SK-N-SH (cell line): Measurements from ENCODE around the gene ANKFN1. TPM values are rescaled to one million over a fixed set of nuclear protein-coding genes. Genes with fewer than 3 reads are reported as not detected.

Experiments
- CTCF ChIA-PET: fragments of 300-600, 350-600 bp; formaldehyde crosslinking; extraction: SDS; loops from one replicate; lab custom pipeline; 2021; lab: Yijun Ruan, JAX
- POLR2A ChIA-PET: fragments of 350-600 bp; sonication (Branson Sonifier 250); formaldehyde crosslinking; extraction: SDS; loops from one replicate; lab custom pipeline; 2020; ENCODE audit warnings: antibody characterized with exemption, inconsistent platforms; lab: Yijun Ruan, JAX
- DNase-seq: peaks from one replicate; pipeline ENCODE4 v3.0.0; 2012
- H2AFZ ChIP-seq: fragments of 200-600 bp; sonication (generic); 2 replicates; pipeline ENCODE4 v1.8.1; 2016; ENCODE audit warnings: antibody characterized with exemption, mild to moderate bottlenecking, low read depth
- H3F3A ChIP-seq: fragments of 200-600 bp; sonication (generic); replicated peaks from 2 replicates; pipeline ENCODE3; 2016; ENCODE audit warnings: antibody characterized with exemption, mild to moderate bottlenecking; ENCODE audit not compliant: insufficient read depth
- H3K27ac ChIP-seq, 2 experiments: fragments of 200-500 bp in 1 of 2; fragments of 200-600 bp in 1 of 2; sonication (Bioruptor generic) in 1 of 2; sonication (generic), shearing (Covaris generic) in 1 of 2; 2 replicates each; pipeline versions ENCODE4 v1.5.1 to v1.6.1; 2014 to 2016; ENCODE audit warnings: low read depth in 2 of 2, inconsistent platforms in 1 of 2, low read length in 1 of 2, mild to moderate bottlenecking in 1 of 2, mixed read lengths in 1 of 2
- H3K27me3 ChIP-seq: fragments of 200-600 bp; sonication (generic), shearing (Covaris generic); 2 replicates; pipeline ENCODE4 v1.6.1; 2016; ENCODE audit warnings: mixed run types; ENCODE audit not compliant: insufficient read depth
- H3K36me3 ChIP-seq, 2 experiments: fragments of 200-500 bp in 1 of 2; fragments of 200-600 bp in 1 of 2; sonication (Bioruptor generic) in 1 of 2; sonication (generic) in 1 of 2; replicated peaks in 1 of 2; 2 replicates each; pipeline versions ENCODE3 to v1.5.1; 2014 to 2016; ENCODE audit warnings: low read length in 1 of 2, mild to moderate bottlenecking in 1 of 2; ENCODE audit not compliant: insufficient read depth in 2 of 2, control insufficient read depth in 1 of 2
- H3K4me1 ChIP-seq, 2 experiments: fragments of 200-500 bp in 1 of 2; fragments of 200-600 bp in 1 of 2; sonication (Bioruptor generic) in 1 of 2; sonication (generic), shearing (Covaris generic) in 1 of 2; 2 replicates each; pipeline versions ENCODE4 v1.5.1 to v1.6.1; 2014 to 2016; ENCODE audit warnings: low read depth in 1 of 2, low read length in 1 of 2, mixed run types in 1 of 2; ENCODE audit not compliant: insufficient read depth in 2 of 2, control insufficient read depth in 1 of 2
- H3K4me2 ChIP-seq: fragments of 200-600 bp; sonication (generic), shearing (Covaris generic); 2 replicates; pipeline ENCODE4 v1.6.1; 2017; ENCODE audit warnings: mixed run types
- H3K4me3 ChIP-seq, 2 experiments: fragments of 200-500 bp in 1 of 2; fragments of 200-600 bp in 1 of 2; sonication (Bioruptor generic) in 1 of 2; sonication (generic), shearing (Covaris generic) in 1 of 2; 2 replicates each; pipeline versions ENCODE4 v1.5.1 to v1.8.1; 2014 to 2016; ENCODE audit warnings: low read depth in 2 of 2, inconsistent platforms in 1 of 2, low read length in 1 of 2, mild to moderate bottlenecking in 1 of 2, mixed read lengths in 1 of 2, moderate library complexity in 1 of 2
- H3K79me2 ChIP-seq: fragments of 200-600 bp; sonication (generic); 2 replicates; pipeline ENCODE4 v1.8.1; 2017; ENCODE audit warnings: mild to moderate bottlenecking; ENCODE audit not compliant: insufficient read depth
- H3K9ac ChIP-seq: fragments of 200-600 bp; sonication (generic); 2 replicates; pipeline ENCODE4 v1.6.1; 2017; ENCODE audit warnings: mixed run types
- H3K9me2 ChIP-seq: fragments of 200-600 bp; sonication (generic); 2 replicates; pipeline ENCODE4 v1.6.1; 2017; ENCODE audit warnings: mixed run types
- H3K9me3 ChIP-seq: fragments of 200-600 bp; sonication (generic); 2 replicates; pipeline ENCODE4 v1.6.1; 2017; ENCODE audit warnings: mixed run types, mild to moderate bottlenecking, moderate library complexity
- H4K20me1 ChIP-seq: fragments of 200-600 bp; sonication (generic); 2 replicates; pipeline ENCODE4 v1.6.1; 2017; ENCODE audit warnings: mild to moderate bottlenecking, mixed run types; ENCODE audit not compliant: insufficient read depth
- CHD2 ChIP-seq: fragments of 150-350 bp; IDR thresholded peaks from 2 replicates; pipeline ENCODE4 v1.6.1; 2018; ENCODE audit warnings: low read length; ENCODE audit not compliant: partially characterized antibody
- EZH2phosphoT487 ChIP-seq: fragments of 200-600 bp; sonication (generic); IDR thresholded peaks from 2 replicates; pipeline ENCODE4 v1.6.1; 2017; ENCODE audit warnings: low read depth, mixed run types, mild to moderate bottlenecking, antibody characterized with exemption, moderate library complexity, borderline replicate concordance
- GATA2 ChIP-seq: sonication (generic); formaldehyde crosslinking; IDR thresholded peaks from 2 replicates; pipeline ENCODE4 v1.5.0; 2020; ENCODE audit warnings: mild to moderate bottlenecking, missing genetic modification reagents
- MEF2A ChIP-seq: IDR thresholded peaks from 2 replicates; pipeline ENCODE4 v1.4.0; 2012; ENCODE audit warnings: low read depth, borderline replicate concordance
- MXI1 ChIP-seq: IDR thresholded peaks from 2 replicates; pipeline ENCODE4 v1.6.1; 2012; ENCODE audit warnings: mild to moderate bottlenecking, low read depth, low read length, improper control_type of control experiment
- NFIC ChIP-seq: IDR thresholded peaks from 2 replicates; pipeline ENCODE4 v1.4.0; 2012; ENCODE audit warnings: borderline replicate concordance
- RCOR1 ChIP-seq: fragments of 150-350 bp; IDR thresholded peaks from 2 replicates; pipeline ENCODE4 v1.6.1; 2017; ENCODE audit warnings: antibody characterized with exemption, low read length
- RFX5 ChIP-seq: IDR thresholded peaks from 2 replicates; pipeline ENCODE4 v1.6.1; 2012; ENCODE audit warnings: mild to moderate bottlenecking, improper control_type of control experiment, low read length
- RXRA ChIP-seq: IDR thresholded peaks from 2 replicates; pipeline ENCODE4 v1.4.0; 2012; ENCODE audit warnings: low read depth, mild to moderate bottlenecking, borderline replicate concordance
- SIN3A ChIP-seq: IDR thresholded peaks from 2 replicates; pipeline ENCODE4 v1.6.1; 2012; ENCODE audit warnings: low read depth, mild to moderate bottlenecking, low read length, moderate library complexity, borderline replicate concordance
- WGBS: methylation state at CpG from one replicate; pipeline ENCODE4 v1.1.6; 2017; ENCODE audit warnings: low lambda C conversion rate; 5-methylcytosine and 5-hydroxymethylcytosine counted together
- polyA plus RNA-seq, 3 experiments: library from polyadenylated mRNA; depleted of rRNA; stranded (reverse); fragments of >200 nt; gene quantifications; 2 replicates each; pipeline ENCODE4 v1.2.3, GENCODE V29; 2012
- TF ChIP-seq, protein P1 (sequence below): IDR thresholded peaks from 2 replicates; pipeline ENCODE4 v1.6.1; 2012; ENCODE audit warnings: mild to moderate bottlenecking, low read depth, low read length, moderate library complexity
- TF ChIP-seq, protein P2 (sequence below): fragments of 200-600 bp; sonication (generic); IDR thresholded peaks from 2 replicates; pipeline ENCODE4 v1.6.1; 2017; ENCODE audit warnings: antibody characterized with exemption, mild to moderate bottlenecking, moderate library complexity
- TF ChIP-seq, protein P3 (sequence below): fragments of 150-350 bp; IDR thresholded peaks from 2 replicates; pipeline ENCODE4 v1.6.1; 2017; ENCODE audit warnings: antibody characterized with exemption, low read length, low read depth, borderline replicate concordance
- TF ChIP-seq, protein P4 (sequence below): IDR thresholded peaks from 2 replicates; pipeline ENCODE4 v1.4.0; 2012; ENCODE audit warnings: low read depth, borderline replicate concordance
- TF ChIP-seq, protein P5 (sequence below): fragments of 150-350 bp; IDR thresholded peaks from 2 replicates; pipeline ENCODE4 v1.6.1; 2016; ENCODE audit warnings: mild to moderate bottlenecking, low read depth, low read length

The ANKFN1 gene
- polyA plus RNA-seq, 1 of the 3 experiments (the other 2 are of a cell fraction) = 0.07 TPM

DNA sequence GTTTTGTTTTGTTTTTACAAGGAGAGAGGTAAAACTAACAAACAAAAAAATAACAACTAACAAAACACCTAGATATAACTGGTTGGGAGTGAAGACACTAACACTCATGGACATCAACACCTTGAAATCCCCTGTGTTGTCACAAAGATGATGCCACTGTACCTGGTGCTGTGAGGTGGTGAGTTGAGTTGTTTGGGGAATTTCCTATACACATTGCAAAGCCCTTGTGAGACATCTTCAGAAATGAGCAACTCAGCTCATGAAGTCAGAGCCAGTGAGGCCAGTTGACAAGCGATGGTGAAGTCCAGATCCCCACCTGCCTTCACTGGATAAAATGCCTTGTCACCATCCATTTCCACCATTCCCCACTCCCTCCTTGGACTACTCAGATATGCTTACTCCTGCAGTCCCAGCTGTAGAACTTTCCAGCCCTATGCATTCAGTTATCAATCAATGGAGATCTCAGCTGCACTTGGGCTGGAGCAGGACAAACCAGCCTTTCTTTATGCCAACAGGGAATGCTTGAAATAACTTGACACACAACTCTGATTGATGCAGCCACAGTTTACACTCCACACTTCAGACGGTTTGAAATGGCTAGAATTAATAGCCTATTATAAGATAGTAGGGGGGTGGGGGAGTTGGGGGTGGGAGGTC is 22.2 kb downstream of the ANKFN1 start:
- Histone ChIP-seq H3K36me3 (no peaks in the 10 kb centered on the region), H3K4me3 (no peak overlapping the region), H2AFZ (no peak overlapping the region), H3K4me2 (no peak overlapping the region), H3K4me1 (peaks cover 2 to 10% of the 10 kb centered on the region in 2 experiments; a peak in 2 of 4 replicates), H3K9me2 (no peaks in the 10 kb centered on the region), H3K9ac (no peak overlapping the region), H3F3A (no peaks in the 10 kb centered on the region), H3K27ac (no peak overlapping the region), H3K79me2 (no peaks in the 10 kb centered on the region), H3K9me3 (no peaks in the 10 kb centered on the region), H4K20me1 (no peaks in the 10 kb centered on the region), H3K27me3 (no peaks in the 10 kb centered on the region)
- 26% methylated on average over 2 of the region's 2 CpGs for WGBS
- POLR2A ChIA-PET = no interaction called here
- no peak for DNase-seq
- no peak for TF ChIP-seq MXI1
- no peak for TF ChIP-seq RXRA
- no peak for TF ChIP-seq RCOR1
- TF ChIP-seq EZH2phosphoT487 = no peak
- TF ChIP-seq, protein P1, sequence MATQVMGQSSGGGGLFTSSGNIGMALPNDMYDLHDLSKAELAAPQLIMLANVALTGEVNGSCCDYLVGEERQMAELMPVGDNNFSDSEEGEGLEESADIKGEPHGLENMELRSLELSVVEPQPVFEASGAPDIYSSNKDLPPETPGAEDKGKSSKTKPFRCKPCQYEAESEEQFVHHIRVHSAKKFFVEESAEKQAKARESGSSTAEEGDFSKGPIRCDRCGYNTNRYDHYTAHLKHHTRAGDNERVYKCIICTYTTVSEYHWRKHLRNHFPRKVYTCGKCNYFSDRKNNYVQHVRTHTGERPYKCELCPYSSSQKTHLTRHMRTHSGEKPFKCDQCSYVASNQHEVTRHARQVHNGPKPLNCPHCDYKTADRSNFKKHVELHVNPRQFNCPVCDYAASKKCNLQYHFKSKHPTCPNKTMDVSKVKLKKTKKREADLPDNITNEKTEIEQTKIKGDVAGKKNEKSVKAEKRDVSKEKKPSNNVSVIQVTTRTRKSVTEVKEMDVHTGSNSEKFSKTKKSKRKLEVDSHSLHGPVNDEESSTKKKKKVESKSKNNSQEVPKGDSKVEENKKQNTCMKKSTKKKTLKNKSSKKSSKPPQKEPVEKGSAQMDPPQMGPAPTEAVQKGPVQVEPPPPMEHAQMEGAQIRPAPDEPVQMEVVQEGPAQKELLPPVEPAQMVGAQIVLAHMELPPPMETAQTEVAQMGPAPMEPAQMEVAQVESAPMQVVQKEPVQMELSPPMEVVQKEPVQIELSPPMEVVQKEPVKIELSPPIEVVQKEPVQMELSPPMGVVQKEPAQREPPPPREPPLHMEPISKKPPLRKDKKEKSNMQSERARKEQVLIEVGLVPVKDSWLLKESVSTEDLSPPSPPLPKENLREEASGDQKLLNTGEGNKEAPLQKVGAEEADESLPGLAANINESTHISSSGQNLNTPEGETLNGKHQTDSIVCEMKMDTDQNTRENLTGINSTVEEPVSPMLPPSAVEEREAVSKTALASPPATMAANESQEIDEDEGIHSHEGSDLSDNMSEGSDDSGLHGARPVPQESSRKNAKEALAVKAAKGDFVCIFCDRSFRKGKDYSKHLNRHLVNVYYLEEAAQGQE = no peak
- TF ChIP-seq, protein P2, sequence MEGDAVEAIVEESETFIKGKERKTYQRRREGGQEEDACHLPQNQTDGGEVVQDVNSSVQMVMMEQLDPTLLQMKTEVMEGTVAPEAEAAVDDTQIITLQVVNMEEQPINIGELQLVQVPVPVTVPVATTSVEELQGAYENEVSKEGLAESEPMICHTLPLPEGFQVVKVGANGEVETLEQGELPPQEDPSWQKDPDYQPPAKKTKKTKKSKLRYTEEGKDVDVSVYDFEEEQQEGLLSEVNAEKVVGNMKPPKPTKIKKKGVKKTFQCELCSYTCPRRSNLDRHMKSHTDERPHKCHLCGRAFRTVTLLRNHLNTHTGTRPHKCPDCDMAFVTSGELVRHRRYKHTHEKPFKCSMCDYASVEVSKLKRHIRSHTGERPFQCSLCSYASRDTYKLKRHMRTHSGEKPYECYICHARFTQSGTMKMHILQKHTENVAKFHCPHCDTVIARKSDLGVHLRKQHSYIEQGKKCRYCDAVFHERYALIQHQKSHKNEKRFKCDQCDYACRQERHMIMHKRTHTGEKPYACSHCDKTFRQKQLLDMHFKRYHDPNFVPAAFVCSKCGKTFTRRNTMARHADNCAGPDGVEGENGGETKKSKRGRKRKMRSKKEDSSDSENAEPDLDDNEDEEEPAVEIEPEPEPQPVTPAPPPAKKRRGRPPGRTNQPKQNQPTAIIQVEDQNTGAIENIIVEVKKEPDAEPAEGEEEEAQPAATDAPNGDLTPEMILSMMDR = no peak
- no peak for TF ChIP-seq CHD2
- no peak for TF ChIP-seq RFX5
- TF ChIP-seq SIN3A = no peak
- TF ChIP-seq, protein P3, sequence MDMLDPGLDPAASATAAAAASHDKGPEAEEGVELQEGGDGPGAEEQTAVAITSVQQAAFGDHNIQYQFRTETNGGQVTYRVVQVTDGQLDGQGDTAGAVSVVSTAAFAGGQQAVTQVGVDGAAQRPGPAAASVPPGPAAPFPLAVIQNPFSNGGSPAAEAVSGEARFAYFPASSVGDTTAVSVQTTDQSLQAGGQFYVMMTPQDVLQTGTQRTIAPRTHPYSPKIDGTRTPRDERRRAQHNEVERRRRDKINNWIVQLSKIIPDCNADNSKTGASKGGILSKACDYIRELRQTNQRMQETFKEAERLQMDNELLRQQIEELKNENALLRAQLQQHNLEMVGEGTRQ = no peak
- TF ChIP-seq GATA2 (CRISPR knock-in tag) = no peak
- no peak for TF ChIP-seq MEF2A
- TF ChIP-seq, protein P4, sequence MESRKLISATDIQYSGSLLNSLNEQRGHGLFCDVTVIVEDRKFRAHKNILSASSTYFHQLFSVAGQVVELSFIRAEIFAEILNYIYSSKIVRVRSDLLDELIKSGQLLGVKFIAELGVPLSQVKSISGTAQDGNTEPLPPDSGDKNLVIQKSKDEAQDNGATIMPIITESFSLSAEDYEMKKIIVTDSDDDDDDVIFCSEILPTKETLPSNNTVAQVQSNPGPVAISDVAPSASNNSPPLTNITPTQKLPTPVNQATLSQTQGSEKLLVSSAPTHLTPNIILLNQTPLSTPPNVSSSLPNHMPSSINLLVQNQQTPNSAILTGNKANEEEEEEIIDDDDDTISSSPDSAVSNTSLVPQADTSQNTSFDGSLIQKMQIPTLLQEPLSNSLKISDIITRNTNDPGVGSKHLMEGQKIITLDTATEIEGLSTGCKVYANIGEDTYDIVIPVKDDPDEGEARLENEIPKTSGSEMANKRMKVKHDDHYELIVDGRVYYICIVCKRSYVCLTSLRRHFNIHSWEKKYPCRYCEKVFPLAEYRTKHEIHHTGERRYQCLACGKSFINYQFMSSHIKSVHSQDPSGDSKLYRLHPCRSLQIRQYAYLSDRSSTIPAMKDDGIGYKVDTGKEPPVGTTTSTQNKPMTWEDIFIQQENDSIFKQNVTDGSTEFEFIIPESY = no peak
- TF ChIP-seq, protein P5, sequence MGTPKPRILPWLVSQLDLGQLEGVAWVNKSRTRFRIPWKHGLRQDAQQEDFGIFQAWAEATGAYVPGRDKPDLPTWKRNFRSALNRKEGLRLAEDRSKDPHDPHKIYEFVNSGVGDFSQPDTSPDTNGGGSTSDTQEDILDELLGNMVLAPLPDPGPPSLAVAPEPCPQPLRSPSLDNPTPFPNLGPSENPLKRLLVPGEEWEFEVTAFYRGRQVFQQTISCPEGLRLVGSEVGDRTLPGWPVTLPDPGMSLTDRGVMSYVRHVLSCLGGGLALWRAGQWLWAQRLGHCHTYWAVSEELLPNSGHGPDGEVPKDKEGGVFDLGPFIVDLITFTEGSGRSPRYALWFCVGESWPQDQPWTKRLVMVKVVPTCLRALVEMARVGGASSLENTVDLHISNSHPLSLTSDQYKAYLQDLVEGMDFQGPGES = no peak
- TF ChIP-seq NFIC = no peak
- CTCF ChIA-PET = interaction anchor here (1.5 kb wide), 1 partner anchor 11 kb away, joined by 3 read pairs; no protein-coding TSS in a partner anchor
